ENCODE results near the gene RTL3.

The RTL3 gene

DNA sequence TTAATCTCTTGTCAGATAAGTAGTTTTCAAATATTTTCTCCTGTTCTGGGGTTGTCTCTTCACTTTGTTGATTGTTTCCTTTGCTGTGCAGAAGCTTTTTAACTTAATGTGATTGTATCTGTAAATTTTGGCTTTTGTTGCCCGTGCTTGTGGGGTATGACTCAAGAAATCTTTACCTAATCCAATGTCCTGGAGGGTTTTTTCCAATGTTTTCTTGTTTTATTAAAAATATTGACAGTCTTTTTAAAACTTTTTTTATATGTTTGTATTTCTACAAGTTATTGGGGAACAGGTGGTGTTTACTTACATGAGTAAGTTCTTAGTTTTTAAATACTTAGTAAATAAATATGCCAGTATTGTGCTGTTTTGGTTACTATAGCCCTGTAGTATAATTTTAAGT is 44.9 kb downstream of the RTL3 start:
- no peak for DNase-seq
